M059J (cell line): ENCODE data around the gene RNF43. TPM values are rescaled to one million over a fixed set of nuclear protein-coding genes. Genes with fewer than 3 reads are reported as not detected.

ENCODE experiments used
- DNase-seq: peaks from one replicate; pipeline ENCODE4 v3.0.0-alpha.2; 2012; ENCODE audit warnings: low read depth
- total RNA-seq: library from RNA; depleted of rRNA; stranded (reverse); fragments of >200 nt; shearing (Covaris generic); gene quantifications from 2 replicates; pipeline ENCODE4 v1.2.3, GENCODE V29; 2014; rRNA removed

RNF43 gene
- 0.17 TPM in 1 of 2 replicates, not detected in the other for total RNA-seq

DNA sequence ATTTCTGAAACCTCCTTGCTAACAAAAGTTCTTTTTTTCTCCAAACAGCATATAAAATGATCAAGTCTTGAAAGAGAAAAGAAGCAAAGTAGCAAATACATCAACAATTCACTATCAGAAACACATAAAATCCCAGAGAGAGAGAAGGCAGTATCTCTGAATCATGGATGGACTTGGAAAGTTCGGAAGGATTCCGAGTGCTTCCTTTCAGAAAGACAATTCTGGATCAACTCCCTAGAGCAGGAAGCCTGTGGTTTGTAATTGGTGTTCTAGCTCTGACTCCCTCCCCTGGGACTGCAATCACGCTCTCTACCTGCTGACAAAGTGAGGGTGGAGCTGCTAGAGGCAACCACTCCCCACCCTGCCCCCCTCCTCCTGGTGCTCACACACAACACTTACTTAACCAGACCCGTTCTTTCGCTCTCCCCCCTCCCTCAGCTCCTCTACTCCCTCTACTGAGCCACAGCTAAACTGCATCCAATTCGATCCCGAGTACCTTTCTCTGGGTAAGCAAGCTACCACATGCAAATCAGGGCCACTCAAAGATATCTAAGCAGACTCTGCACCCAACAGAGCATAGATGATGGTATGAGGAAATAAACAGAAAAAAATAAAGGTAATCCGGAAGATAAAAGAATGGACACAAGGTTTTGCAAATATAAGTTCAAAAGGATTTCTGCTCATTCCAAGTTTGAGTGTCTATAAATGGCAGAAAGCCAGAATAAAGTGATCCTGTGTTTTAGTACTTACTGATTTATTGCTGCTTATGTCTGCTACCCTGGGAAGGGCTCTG is at the start of gene RNF43:
Gene RNF43 (minus strand): TSS at position 235 of the 793 bp plus-strand sequence. CDS start 1,957 bp downstream, outside the sequence.
- DNase-seq = peak; percentile 91

DNA sequence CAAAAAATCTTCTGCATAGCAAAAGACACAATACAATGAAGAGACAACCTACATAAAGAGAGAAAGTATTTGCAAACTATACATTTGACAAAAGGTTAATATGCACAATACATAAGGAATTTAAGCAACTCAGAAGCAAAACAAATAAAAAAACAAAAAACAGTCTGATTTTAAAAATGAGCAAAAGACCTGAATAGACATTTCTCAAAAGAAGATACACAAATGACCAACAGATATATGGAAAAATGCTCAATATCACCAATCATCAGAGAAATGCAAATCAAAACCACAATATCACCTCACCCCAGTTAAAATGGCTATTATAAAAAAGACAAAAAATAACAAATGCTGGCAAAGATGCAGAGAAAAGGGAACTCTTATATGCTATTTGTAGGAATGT is 38.2 kb upstream of the RNF43 start:
- DNase-seq = no peak

DNA sequence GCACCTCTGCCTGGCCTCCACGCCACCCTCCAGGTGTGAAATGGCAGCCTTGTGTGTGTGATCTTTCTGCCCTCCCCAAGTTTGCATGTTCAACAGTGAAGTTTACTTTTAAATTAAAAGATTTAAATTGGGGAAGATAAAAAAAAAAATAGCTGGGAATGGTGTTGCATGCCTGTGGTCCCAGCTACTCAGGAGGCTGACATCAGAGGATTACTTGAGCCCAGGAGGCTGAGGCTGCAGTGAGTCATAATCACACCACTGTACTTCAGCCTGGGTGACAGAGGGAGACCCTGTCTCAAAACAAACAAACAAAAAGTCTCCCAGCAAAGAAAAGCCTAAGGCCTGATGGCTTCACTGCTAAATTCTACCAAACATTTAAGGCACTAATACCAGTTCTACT is 35.4 kb upstream of the RNF43 start:
- DNase-seq = peak; percentile 64

DNA sequence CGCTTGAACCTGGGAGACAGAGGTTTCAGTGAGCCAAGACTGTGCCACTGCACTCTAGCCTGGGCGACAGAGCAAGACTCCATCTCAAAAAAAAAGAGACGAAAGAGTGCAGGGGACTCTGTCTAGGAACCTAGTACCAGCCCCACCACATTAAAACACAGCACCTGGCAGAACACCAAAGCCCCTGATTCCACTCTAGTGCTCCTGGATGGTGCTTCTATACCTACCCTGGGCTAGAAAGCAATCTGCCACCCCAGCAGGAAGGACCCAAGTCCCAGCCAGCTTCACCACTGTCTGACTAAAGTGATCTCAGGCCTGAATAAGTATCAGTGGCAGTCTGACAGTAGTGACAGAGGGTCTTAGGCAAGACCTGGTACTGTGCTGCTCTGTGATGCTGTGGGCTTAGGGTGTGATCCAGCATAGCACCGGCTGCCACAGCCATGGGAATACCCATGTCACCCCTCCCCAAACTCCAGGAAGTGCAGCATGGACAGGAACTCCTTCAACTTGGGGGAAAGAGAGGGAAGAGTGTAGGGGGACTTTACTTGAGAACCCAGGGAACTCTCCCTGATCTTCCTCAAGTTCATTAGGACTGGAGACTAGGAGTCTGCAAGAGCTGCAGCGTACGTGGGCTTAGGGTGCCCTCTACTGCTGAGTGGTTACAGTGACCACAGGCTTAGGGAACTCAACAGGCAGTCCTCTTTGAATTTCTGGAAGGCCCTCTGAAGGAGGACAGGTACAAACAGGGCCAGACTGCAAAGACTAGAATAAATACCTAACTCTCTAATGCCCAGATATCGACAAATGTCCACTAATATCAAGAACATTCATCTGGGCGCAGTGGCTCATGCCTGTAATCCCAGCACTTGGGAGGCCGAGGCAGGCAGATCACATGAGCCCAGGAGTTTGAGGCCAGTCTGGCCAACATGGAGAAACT is 30.0 kb upstream of the RNF43 start:
- peak; percentile 79 for DNase-seq

DNA sequence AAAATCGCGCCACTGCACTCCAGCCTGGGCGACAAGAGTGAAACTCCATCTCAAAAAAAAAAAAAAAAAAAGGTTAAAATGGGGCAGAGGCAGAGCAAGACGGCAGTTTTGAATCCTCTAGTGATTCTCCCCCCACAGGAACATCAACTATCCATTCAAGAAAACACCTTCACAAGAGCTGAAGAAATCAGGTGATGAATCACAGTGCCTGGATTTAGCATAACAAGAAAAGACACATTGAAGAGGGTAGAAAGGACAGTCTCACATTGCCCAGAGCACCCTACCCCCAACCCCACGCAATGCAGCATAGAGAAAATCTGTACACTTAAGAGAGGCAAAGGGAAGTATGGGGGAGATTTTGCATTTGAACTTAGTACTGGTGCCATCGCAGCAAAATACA is 28.8 kb upstream of the RNF43 start:
- no peak for DNase-seq

DNA sequence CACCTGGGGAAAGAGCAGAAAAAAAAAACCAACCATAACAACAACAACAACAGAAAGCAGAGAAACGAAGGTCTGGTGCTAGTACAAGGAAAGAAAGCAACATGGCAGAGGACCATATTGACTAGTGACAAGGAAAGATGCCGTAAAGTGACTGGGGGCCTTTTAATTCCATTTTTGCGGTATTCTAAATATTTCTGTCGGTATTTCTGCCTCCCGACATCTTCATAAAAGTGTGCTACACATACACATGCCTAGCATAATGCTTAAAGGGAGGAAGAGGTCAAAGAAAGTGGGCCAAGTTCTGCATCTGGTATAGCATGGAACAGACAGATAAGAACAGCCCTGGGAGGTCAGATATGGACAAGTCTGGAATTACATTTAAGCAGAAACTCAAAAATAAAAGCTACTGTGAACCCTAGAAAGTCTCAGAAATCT is 19.5 kb upstream of the RNF43 start:
- DNase-seq = no peak

DNA sequence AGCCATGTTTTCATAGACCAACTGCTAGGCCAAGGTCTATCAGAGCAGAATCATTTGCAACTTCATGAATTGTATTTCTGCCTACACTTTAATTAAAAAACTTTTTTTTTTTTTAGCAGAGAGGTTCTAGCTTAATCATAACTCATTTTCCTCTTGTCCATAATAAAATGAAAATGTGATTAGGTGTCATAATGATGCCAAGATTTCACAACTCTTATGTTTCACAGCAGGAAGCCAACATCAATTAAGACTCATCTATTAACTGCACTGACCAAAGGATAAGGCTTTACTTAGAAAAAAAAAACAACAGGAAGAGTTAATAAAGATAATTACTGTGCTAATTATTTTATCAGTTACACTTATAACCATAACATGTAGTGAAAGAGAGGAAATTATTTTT is 18.9 kb upstream of the RNF43 start:
- no peak for DNase-seq

DNA sequence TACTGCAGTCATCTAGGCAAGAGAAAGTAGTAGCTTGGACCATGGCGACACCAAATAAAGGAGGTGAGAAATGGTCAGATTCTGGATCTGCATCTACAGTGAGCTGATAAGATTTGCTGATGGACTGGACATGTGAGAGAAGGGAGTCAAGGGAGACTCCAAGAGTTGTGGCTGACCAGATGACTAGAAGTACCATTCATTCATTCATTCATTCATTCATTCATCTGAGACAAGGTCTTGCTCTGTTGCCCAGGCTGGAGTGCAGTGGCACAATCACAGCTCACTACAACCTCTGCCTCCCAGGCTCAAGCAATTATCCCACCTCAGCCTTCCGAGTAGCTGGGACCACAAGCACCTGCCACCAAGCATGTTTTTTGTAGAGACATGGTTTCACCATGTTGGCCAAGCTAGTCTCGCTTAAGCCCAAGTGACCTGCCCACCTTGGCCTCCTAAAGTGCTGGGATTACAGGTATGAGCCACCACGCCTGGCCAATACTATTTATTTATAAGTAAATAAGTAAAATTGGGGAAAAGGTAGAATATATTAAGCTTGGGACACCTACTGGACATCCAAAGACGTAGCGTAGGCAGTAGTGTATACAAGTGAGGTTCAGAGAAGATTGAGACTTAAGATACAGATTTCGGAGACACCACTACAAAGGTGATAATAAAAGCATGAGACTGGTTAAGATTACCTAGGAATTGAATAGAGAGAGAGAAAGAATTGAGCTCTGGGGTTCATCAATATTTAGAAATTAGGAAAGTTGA is 15.7 kb upstream of the RNF43 start:
- DNase-seq = no peak

DNA sequence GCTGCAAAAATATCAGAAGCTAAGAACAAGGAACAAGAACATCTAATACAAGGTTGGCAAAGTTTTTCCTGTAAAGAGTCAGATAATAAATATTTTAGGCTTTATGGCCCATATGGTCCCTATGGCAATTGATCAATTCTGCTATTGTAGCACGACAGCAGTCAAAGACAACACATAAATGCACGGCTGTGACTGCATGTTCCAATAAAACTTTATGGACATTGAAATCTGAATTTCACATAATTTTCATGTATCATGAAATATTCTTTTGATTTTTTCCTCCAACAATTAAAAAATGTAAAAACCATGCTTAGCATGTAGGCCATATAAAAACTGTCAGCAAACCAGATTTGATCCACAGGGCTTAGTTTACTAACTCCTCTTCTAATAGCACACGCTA is 10.5 kb upstream of the RNF43 start:
- DNase-seq = no peak

DNA sequence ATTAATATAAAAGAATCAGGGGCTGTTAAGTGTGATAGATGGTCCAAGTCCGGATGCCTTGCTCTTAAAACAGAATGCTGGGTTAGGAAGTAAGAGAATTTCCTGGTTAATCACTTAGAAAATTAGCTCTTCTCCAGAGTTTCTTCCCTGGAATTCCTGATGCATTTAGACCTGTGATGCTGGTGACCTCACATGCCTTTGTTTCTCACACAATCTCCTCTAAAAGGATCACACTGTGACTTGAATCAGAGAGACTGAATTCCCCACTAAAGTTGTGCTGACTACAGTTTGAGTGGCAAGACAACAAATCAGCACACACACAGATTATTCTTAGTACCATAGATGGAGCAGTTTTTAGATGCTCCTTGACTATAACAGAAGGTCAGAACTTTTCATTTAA is 4.4 kb upstream of the RNF43 start:
- DNase-seq = no peak

DNA sequence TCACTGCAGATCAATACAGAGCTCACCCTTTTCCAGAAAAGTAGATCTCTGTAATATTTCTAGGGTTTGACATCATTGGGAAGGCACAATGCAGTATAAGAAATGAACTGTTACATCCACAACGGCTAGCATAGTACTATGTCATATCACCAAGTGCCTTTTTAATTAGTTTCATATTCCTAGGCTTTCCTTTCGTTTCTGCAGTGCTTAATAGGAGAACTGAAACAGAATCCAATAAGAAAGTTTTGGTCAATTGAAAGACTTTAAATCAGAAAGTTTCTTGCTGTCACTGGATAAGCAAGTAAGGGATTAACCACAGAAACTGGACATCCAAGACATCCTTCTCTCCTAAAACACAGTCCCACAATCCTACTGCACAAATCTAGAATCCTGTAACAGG is 3.5 kb upstream of the RNF43 start:
- DNase-seq = no peak

DNA sequence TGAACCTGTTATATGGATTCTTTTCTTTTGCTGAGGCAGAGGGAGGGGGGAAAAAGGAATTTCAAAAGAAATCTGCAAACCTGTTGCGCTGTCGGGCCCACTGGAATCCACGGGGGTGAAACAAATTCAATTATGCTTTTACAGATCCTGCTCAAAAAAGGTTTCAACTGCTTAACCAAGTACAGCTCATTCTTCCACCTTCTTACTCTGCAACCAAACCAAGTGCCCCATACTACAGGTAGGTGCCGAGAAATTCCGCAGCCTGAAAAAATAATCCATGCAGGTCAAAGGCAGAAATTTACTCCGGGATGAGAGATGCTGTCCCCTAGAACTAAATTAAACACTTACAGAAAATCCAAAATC is 416 bp downstream of the RNF43 start:
- DNase-seq = no peak

DNA sequence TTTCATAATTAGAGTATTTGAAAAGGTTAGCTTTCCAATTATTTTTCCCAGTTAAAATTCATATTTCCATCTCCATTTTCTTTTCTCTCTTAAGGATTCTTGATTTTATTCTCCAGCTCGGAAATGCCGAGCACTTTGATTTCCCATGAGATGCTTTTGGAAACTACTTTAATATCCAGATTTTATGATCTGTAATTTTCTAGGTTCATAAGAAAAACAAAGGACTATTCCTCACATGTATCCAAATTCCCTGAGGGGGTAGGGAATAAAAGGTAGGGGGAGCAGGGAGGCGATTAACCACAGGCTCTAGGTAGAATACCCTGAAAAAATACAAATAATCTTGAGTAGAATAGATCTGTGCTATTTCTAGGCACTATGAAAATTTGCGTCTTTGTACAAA is 938 bp downstream of the RNF43 start:
- no peak for DNase-seq

DNA sequence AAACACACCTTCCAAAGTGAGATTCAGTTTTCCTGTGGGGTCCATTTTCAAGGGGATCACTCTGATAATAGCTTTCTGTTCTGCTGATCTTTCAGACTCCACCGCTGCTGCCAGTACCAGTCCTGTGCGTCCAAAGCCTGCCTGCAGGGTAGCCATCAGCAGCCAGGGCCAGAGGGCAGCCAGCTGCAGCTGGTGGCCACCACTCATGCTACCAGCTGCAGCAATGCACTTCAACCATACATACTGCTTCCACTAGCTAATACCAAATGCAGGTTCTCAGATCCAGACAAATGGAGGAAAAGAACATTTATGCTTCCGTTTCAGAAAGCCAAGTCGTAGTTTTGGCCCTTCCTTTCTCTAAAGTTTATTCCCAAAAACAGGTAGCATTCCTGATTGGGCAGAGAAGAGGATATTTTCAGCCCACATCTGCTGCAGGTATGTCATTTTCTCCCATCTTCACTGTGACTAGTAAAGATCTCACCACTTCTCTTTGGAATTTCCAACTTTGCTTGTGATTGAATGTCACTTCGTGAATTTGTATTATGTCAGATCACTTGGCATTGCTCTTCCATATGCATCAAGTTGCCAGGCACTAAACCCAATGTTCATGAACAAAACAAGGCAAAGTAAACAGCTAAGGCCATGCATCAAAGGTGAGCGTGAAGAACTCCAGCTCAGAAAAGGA is 1.8 kb downstream of the RNF43 start:
- no peak for DNase-seq

DNA sequence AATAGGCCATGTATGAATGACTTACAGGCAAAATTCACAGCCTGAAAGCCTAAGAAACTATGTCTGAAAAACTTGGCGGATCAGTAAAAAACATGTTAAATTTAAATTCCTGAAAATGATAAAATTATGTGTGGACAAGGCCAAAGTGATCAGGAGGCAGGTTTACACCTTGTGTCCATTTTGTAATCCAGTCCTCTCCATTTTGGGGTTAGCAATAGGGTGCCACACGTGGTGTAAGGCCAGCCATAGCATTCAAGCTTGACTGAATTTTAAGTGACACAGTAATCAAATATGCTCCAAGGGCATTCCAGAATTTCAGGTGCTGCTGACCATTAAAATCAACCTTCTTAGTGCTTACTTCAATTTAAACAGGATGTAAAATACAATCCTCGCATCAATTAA is 2.7 kb downstream of the RNF43 start:
- no peak for DNase-seq

DNA sequence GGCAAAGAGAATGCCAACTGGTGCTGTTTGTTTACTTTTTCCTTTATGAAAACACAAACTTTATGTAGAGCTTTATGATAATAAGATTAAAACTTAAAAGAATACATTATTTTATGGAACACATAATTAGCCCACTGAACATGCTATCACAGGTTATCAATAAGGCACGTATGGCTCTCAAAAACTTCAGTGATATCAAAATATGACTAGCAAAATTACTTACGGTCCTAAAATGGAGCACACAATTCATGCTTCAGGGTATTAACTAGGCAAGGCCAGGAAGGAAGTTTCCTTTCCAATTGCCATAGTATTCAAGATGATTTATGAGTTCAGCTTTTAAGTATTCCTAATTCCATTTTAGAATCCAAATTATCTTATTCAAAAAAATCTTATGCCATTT is 3.6 kb downstream of the RNF43 start:
- DNase-seq = no peak

DNA sequence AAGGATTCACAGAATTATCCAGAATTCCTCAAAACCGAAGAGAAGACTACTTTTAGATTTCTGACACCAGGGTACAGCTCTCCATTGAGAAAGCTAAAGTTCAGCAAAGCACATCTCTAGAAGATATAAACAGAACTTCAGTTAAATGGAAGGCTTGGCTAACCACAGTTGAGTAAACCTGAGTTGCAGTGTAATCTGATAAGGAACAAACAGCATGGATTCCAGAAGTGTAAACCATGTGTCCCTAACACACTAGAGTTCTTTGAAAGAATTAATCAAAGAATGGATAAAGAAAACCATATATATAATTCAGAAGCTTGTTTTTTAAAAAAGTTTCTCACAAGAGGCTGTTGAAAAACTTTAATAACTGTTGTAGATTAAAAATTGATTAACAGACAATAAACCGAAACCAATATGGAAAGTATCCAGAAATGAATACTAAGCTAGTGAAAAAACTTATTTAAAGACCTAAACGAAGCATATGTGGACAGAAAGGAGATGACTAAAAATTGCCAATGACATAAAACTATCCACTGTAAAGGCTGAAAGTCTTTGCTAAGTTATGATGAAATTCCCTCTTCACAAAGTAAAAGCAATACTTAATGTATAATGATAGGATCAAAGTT is 4.3 kb downstream of the RNF43 start:
- peak; percentile 61 for DNase-seq

DNA sequence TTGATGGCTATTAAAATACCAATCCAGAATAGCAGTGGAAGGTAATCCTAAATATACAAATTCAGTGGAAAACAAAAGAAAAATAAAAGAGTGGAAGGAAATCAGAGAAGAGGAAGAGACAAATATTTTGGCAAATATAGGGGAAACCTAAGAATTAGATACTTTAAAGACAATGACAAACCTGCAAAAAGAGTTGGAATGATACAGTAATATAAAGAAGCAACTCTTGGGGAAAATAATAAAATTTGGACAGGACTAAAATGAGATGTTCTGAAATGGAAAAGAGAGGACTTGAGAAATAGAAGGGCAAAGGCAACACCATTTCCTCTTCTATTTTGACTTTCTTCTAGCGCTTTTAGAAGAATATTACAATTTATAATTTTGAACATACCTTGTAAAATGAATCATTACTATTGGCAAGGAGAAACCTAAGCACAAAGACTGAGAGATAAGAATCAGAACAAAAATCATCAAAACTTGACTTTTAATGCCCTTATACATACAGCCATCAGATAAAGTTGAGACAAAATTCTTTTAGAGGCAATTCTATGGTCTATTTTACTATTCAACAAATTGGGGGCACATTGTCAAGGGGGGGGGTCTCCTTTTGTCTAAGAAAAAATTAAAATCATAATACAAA is 5.2 kb downstream of the RNF43 start:
- no peak for DNase-seq

DNA sequence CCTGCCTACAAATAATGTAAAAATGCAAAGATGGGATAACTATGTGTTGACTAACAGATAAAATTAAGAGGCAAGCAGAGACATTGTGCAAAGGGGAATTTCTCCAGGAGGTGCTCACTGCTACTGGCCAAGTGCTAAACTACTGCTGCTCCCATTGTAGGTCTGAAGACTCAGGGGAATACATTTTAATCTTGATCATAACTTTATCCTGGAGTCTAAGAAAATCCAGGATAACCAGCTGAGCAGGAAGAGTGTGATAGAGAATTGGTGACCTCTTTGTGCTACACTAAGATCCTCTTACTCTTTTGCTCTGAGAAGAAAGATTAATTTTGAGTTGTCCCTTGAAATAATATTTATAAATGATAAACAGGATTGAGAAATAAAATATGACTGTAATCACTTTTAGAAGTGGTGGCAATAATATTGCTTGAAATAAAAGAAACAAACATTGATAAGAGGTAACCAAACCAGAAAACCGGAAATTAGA is 5.9 kb downstream of the RNF43 start:
- DNase-seq = no peak

DNA sequence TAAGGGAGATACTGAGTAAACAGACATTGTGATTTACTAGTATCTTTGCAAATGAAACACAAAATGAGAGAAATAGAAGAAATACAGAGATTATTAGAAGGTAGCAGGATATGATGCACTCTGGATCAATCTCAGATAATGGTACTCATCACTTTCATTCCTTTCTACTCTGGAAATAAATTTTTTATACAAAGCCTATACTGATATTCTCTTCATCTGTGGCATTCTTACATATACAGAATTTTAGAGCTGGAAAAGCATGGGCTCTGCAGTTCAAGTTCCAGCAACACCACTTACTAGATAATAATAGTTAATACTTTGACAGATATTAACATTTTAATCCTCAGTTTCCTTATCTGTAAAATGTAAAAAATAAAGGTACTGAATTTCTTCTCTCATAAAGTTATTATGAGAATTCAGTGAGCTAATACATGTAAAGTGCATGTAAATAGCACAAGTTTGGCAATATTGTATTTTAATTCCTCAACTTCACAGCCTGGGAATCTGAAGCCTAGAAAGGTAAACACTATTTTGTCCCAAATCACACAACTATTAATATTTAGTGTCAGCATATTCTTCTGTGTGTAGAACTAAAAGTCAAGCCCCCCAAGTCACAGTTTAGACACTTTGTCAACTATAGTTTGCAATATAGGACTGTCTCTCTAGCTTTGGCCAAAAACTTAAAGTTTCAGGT is 6.5 kb downstream of the RNF43 start:
- no peak for DNase-seq
